GM12878 (cell line): ENCODE results near the gene STX16. TPM values are rescaled to one million over a fixed set of nuclear protein-coding genes. Genes with fewer than 3 reads are reported as not detected.

Experiments
- ATAC-seq: fragments of 200-7000 bp; cut with Tn5 transposase; 3 replicates; pipeline ENCODE4 v1.9.1; 2020; ENCODE audit warnings: mild to moderate bottlenecking, moderate library complexity
- BruUV-seq: library from RNA; stranded (reverse); fragments of 400-500 nt; replicated peaks from 2 replicates; lab custom pipeline; 2021; lab: Mats Ljungman, UMichigan
- CTCF ChIA-PET: fragments of 300-600 bp; sonication (Branson Sonifier 250); formaldehyde crosslinking; extraction: SDS; loops from one replicate; lab custom pipeline; 2021; ENCODE audit warnings: inconsistent platforms; lab: Yijun Ruan, JAX
- POLR2A ChIA-PET: fragments of 350-600 bp; formaldehyde crosslinking; extraction: SDS; loops from one replicate; lab custom pipeline; 2021; ENCODE audit warnings: inconsistent platforms; lab: Charles Lee
- RAD21 ChIA-PET: fragments of 300-600 bp; sonication (Branson Sonifier 250); formaldehyde crosslinking; loops from one replicate; lab custom pipeline; 2023; ENCODE audit warnings: antibody characterized with exemption; ENCODE audit not compliant: unreplicated experiment; lab: Charles Lee
- SMC1A ChIA-PET: fragments of 300-600 bp; sonication (Branson Sonifier 250); formaldehyde crosslinking; loops from one replicate; lab custom pipeline; 2023; ENCODE audit not compliant: unreplicated experiment, uncharacterized antibody; lab: Charles Lee
- DNase-seq: peaks from one replicate; pipeline ENCODE4 v3.0.0-alpha.2; 2011; ENCODE audit warnings: low read depth, low spot score
- FAIRE-seq: peaks from 3 replicates; lab custom pipeline; 2011; peaks lifted over from hg19 to GRCh38; lab: Jason Lieb, UNC
- H2AFZ ChIP-seq: 2 replicates; pipeline ENCODE4 v1.6.0; 2011; ENCODE audit warnings: low read depth, low read length, control low read depth; ENCODE audit not compliant: control insufficient read depth
- H3K27ac ChIP-seq: 2 replicates; pipeline ENCODE4 v1.5.1; 2011; ENCODE audit warnings: control low read depth; ENCODE audit not compliant: control insufficient read depth, insufficient read depth
- H3K27me3 ChIP-seq, 2 experiments: replicated peaks in 1 of 2; 2 replicates each; pipeline versions ENCODE4 v1.6.0 to v1.6.1; 2011; ENCODE audit warnings: low read length in 1 of 2; ENCODE audit not compliant: control insufficient read depth in 2 of 2, insufficient read depth in 2 of 2
- H3K36me3 ChIP-seq, 2 experiments: 2 replicates each; pipeline ENCODE4 v1.5.1; 2011; ENCODE audit warnings: low read length in 1 of 2; ENCODE audit not compliant: control insufficient read depth in 2 of 2, insufficient read depth in 2 of 2
- H3K4me1 ChIP-seq: 2 replicates; pipeline ENCODE4 v1.6.1; 2011; ENCODE audit warnings: mild to moderate bottlenecking, low read length, moderate library complexity, mixed read lengths; ENCODE audit not compliant: control insufficient read depth, insufficient read depth
- H3K4me2 ChIP-seq: 2 replicates; pipeline ENCODE4 v1.6.0; 2011; ENCODE audit warnings: control low read depth; ENCODE audit not compliant: control insufficient read depth, insufficient read depth
- H3K4me3 ChIP-seq: fragments of 200-600 bp; sonication (generic); 2 replicates; pipeline ENCODE4 v1.5.1; 2016
- H3K79me2 ChIP-seq: 2 replicates; pipeline ENCODE4 v1.6.0; 2011; ENCODE audit warnings: low read length; ENCODE audit not compliant: control insufficient read depth, insufficient read depth
- H3K9ac ChIP-seq: 2 replicates; pipeline ENCODE4 v1.8.0; 2011; ENCODE audit warnings: low read length, control low read depth, mixed read lengths; ENCODE audit not compliant: control insufficient read depth, insufficient read depth
- H3K9me3 ChIP-seq: replicated peaks from 3 replicates; pipeline ENCODE4 v1.5.1; 2011; ENCODE audit warnings: mild to moderate bottlenecking, low read length; ENCODE audit not compliant: control insufficient read depth, insufficient read depth
- H4K20me1 ChIP-seq: 2 replicates; pipeline ENCODE4 v1.6.0; 2011; ENCODE audit not compliant: control insufficient read depth, insufficient read depth
- CBX5 ChIP-seq: sonication (generic); IDR thresholded peaks from 2 replicates; pipeline ENCODE4 v1.6.1; 2016; ENCODE audit warnings: low read depth, moderate library complexity, mild to moderate bottlenecking, inconsistent platforms
- CEBPZ ChIP-seq: fragments of 150-350 bp; IDR thresholded peaks from 2 replicates; pipeline ENCODE4 v1.6.1; 2016; ENCODE audit warnings: low read depth, low read length
- HSF1 ChIP-seq: fragments of 150-350 bp; IDR thresholded peaks from 2 replicates; pipeline ENCODE4 v1.6.1; 2014; ENCODE audit warnings: mild to moderate bottlenecking, low read depth, low read length
- IRF4 ChIP-seq: IDR thresholded peaks from 2 replicates; pipeline ENCODE4 v1.6.1; 2011; ENCODE audit warnings: low read depth, low read length
- RBBP5 ChIP-seq: fragments of 200-600 bp; sonication (generic); conservative IDR thresholded peaks from 2 replicates; pipeline ENCODE4 v1.6.1; 2016
- SKIL ChIP-seq: fragments of 450-650 bp; IDR thresholded peaks from 2 replicates; pipeline ENCODE4 v1.6.1; 2017; ENCODE audit warnings: mild to moderate bottlenecking, low read depth, inconsistent platforms; ENCODE audit not compliant: poor library complexity, severe bottlenecking
- SMARCA5 ChIP-seq: fragments of 450-650 bp; IDR thresholded peaks from 2 replicates; pipeline ENCODE4 v1.6.1; 2017; ENCODE audit warnings: mild to moderate bottlenecking
- SP1 ChIP-seq: IDR thresholded peaks from one replicate; pipeline ENCODE4 v1.6.1; 2011; ENCODE audit warnings: low read depth, low read length
- ZBTB33 ChIP-seq: fragments of 450-650 bp; IDR thresholded peaks from 2 replicates; pipeline ENCODE4 v1.6.1; 2017; ENCODE audit warnings: mild to moderate bottlenecking
- ZZZ3 ChIP-seq: IDR thresholded peaks from 2 replicates; pipeline ENCODE4 v1.6.1; 2011; ENCODE audit warnings: low read depth; ENCODE audit not compliant: control insufficient read depth, insufficient read length
- WGBS: methylation state at CpG from one replicate; pipeline ENCODE4 v1.1.6; 2016; ENCODE audit warnings: low lambda C conversion rate; ENCODE audit not compliant: insufficient replicate concordance, insufficient coverage; ENCODE audit errors: missing lambda C conversion rate; 5-methylcytosine and 5-hydroxymethylcytosine counted together
- in situ Hi-C: fragments of 300-500 bp; cut with MboI; formaldehyde crosslinking; loops from 9 replicates; pipeline ENCODE4 v1.14.3; 2018; ENCODE audit warnings: mixed read lengths
- intact Hi-C: fragments of 100-400 bp; cut with micrococcal nuclease; formaldehyde crosslinking; loops from one replicate; pipeline ENCODE4 v1.14.2; 2022; ENCODE audit not compliant: unreplicated experiment
- polyA plus RNA-seq, 11 experiments: library from polyadenylated mRNA; depleted of rRNA in 4 of 11; unstranded in 6 of 11; stranded (reverse) in 5 of 11; fragments of >200 nt; fragmentation: Nextera tagmentation in 4 of 11; fragmentation: Illumina TruSeq in 1 of 11; extraction: Ambion mirVana in 4 of 11; extraction: Trizol in 1 of 11; gene quantifications; 1 replicate in 1 of 11; 2 replicates in 10 of 11; pipeline versions ENCODE4 v1.2.1 to v1.2.3, GENCODE V29; 2011 to 2016; ENCODE audit warnings: inconsistent platforms in 2 of 11, missing spikeins in 2 of 11, low read depth in 1 of 11
- total RNA-seq, 4 experiments: library from RNA; depleted of rRNA in 3 of 4; stranded (reverse); fragments of >200 nt in 3 of 4; fragmentation: Illumina TruSeq in 1 of 4; extraction: Trizol in 1 of 4; gene quantifications; 2 replicates each; pipeline versions ENCODE4 v1.2.1 to v1.2.3, GENCODE V29; 2013 to 2021

The STX16 gene
- total and polyA plus RNA-seq, 10 of the 15 experiments (the other 5 are each of a cell fraction or from before 2014, with no cell fraction given): 6.3 to 68.4 (median 35.8) TPM

- RAD21 ChIA-PET: no interaction called here
- BruUV-seq: no TSS peak
- WGBS: 83% methylated on average over 24 of the region's 24 CpGs
Measured at GRCh38 chr20:58712806-58713731, 62.0 kb downstream of the STX16 start.

More at GRCh38 chr20:58712806-58713731, 62.0 kb downstream of the STX16 start:
- FAIRE-seq (no peak), DNase-seq (no peak), ATAC-seq (no peak)
- Histone ChIP-seq H3K9me3 (no peaks in the 10 kb centered on the region), H3K27ac (no peak overlapping the region), H2AFZ (no peak overlapping the region), H3K4me1 (no peaks in the 10 kb centered on the region), H3K4me3 (no peak overlapping the region), H3K36me3 (no peaks in the 10 kb centered on the region), H3K9ac (no peak overlapping the region), H3K4me2 (no peak overlapping the region), H3K27me3 (no peaks in the 10 kb centered on the region), H3K79me2 (no peaks in the 10 kb centered on the region), H4K20me1 (no peaks in the 10 kb centered on the region)
- in situ Hi-C loops (no loop called here), intact Hi-C loops (no loop called here)
- CTCF ChIA-PET: no interaction called here
- no peak for TF ChIP-seq SKIL
- no peak for TF ChIP-seq HSF1
- TF ChIP-seq CEBPZ: no peak
- TF ChIP-seq ZBTB33: no peak
- TF ChIP-seq SMARCA5: no peak
- TF ChIP-seq SP1: no peak
- no peak for TF ChIP-seq CBX5
- no peak for TF ChIP-seq ZZZ3
- no peak for TF ChIP-seq IRF4
- TF ChIP-seq RBBP5: no peak
- SMC1A ChIA-PET: no interaction called here
- POLR2A ChIA-PET: no interaction called here
